ENCODE data around the gene TNFSF11. TPM values are rescaled to one million over a fixed set of nuclear protein-coding genes. Genes with fewer than 3 reads are reported as not detected.

Gene TNFSF11
- total and polyA plus RNA-seq, 2 of the 4 experiments (the other 2 are of a cell fraction): not detected

DNA sequence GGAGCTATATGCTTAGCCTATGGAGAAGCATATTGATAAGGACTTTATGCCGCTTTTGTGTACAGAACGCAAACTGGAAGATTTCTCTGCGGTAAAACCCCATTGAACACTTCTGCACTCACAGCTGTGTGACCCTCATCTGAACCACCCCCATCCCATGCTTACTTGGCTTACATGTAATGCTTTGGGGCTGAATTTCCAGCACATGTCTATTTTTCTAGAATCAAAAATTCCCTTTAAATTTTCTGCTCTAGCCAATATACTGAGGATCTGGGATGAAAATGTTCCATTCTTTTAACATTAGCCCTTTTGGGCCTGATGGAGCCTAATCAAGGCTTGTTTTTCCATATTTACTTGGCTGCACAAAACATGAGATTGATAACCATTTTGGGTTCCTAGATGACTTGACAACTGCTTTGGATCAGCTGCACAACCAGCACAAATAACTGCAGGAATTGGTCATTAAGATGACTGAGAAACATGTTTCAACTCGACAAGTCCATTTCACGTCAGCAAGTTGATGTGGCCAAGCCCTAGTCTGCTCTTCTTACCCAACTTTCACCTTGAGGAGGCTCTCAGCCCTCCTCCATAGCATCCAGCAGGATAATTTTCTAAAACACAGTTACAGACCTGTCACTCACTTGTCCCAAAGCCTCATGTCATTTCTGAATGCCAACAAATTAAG, 52.4 kb downstream of the TNFSF11 start:
- no peak overlapping the region for H3K4me2 ChIP-seq (ENCODE audit: low read depth, low read length)
- TF ChIP-seq SMC3 (IDR thresholded peaks at IDR 0.05; ENCODE audit: low read depth, low read length) (no peak), NFE2L2 (IDR thresholded peaks at IDR 0.05; ENCODE audit: low read depth, low read length) (no peak), RCOR1 (IDR thresholded peaks at IDR 0.05; ENCODE audit: insufficient replicate concordance, low read length) (no peak), CHD1 (IDR thresholded peaks at IDR 0.05; ENCODE audit: low read depth, low read length) (no peak), BHLHE40 (IDR thresholded peaks at IDR 0.05; ENCODE audit: low read depth, low read length) (no peak), MAZ (IDR thresholded peaks at IDR 0.05; ENCODE audit: borderline replicate concordance, low read depth, low read length) (no peak), USF2 (IDR thresholded peaks at IDR 0.05; ENCODE audit: low read depth, low read length) (no peak), ELK1 (IDR thresholded peaks at IDR 0.05; ENCODE audit: borderline replicate concordance, low read depth, low read length) (no peak), RFX5 (IDR thresholded peaks at IDR 0.05; ENCODE audit: low read depth, low read length) (no peak), POLR2A (IDR thresholded peaks at IDR 0.05; ENCODE audit: low read depth, low read length) (no peak), MXI1 (IDR thresholded peaks at IDR 0.05; ENCODE audit: borderline replicate concordance, low read depth, low read length) (no peak), RAD21 (IDR thresholded peaks at IDR 0.05; ENCODE audit: low read length) (no peak), FOS (IDR thresholded peaks at IDR 0.05; ENCODE audit: low read depth, low read length) (no peak), MAFK (IDR thresholded peaks at IDR 0.05; ENCODE audit: low read depth, low read length) (no peak), CEBPB (IDR thresholded peaks at IDR 0.05; ENCODE audit: low read depth, low read length) (no peak)
- TF ChIP-seq, protein P1, sequence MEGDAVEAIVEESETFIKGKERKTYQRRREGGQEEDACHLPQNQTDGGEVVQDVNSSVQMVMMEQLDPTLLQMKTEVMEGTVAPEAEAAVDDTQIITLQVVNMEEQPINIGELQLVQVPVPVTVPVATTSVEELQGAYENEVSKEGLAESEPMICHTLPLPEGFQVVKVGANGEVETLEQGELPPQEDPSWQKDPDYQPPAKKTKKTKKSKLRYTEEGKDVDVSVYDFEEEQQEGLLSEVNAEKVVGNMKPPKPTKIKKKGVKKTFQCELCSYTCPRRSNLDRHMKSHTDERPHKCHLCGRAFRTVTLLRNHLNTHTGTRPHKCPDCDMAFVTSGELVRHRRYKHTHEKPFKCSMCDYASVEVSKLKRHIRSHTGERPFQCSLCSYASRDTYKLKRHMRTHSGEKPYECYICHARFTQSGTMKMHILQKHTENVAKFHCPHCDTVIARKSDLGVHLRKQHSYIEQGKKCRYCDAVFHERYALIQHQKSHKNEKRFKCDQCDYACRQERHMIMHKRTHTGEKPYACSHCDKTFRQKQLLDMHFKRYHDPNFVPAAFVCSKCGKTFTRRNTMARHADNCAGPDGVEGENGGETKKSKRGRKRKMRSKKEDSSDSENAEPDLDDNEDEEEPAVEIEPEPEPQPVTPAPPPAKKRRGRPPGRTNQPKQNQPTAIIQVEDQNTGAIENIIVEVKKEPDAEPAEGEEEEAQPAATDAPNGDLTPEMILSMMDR (conservative IDR thresholded peaks at IDR 0.05; ENCODE audit: low read depth, low read length): no peak
- H2BK120ac ChIP-seq (ENCODE audit: low read depth, low read length): no peak overlapping the region
- H2BK15ac ChIP-seq (ENCODE audit: low read depth, low read length): no peak overlapping the region
- H3K9me1 ChIP-seq (ENCODE audit: insufficient read depth, low read length): no peaks in the 10 kb centered on the region
- no peak for DNase-seq
- H2AK9ac ChIP-seq (replicated peaks; ENCODE audit: low read depth, low read length, poor library complexity): no peak overlapping the region
- in situ Hi-C loops (cut with MboI; ENCODE audit: low sequenced_read_pairs): no loop called here
- H2AK5ac ChIP-seq (ENCODE audit: low read depth, low read length): no peak overlapping the region
- WGBS, 2 experiments (ENCODE audit: extremely low coverage in 2 of 2, insufficient read length in 1 of 2): 64% methylated on average over 2 of the region's 5 CpGs; no CpG with 5 or more reads in 1 of the 2 experiments
- dilution Hi-C loops (cut with HindIII; ENCODE audit: low sequenced_read_pairs, unreplicated experiment): no loop called here
- intact Hi-C loops (cut with micrococcal nuclease): no loop called here
- H3K18ac ChIP-seq (ENCODE audit: low read depth, low read length): no peak overlapping the region
- H3K23ac ChIP-seq (ENCODE audit: low read depth, low read length): no peak overlapping the region
- no peaks in the 10 kb centered on the region for H3K9me3 ChIP-seq (ENCODE audit: control insufficient read depth, insufficient read depth, low read length)
- no peaks in the 10 kb centered on the region for H4K20me1 ChIP-seq (ENCODE audit: insufficient read depth, low read length)
- H3K27ac ChIP-seq (ENCODE audit: insufficient read depth, low read length): no peak overlapping the region
- ChIA-PET POLR2A (ENCODE audit: unreplicated experiment) (no interaction called here), CTCF (no interaction called here)
- no peak overlapping the region for H3K14ac ChIP-seq (replicated peaks; ENCODE audit: low read depth, low read length)
- no peaks in the 10 kb centered on the region for H3K36me3 ChIP-seq (ENCODE audit: control insufficient read depth, insufficient read depth, low read length)
- no TSS peak for BruUV-seq (replicated peaks)
- no peak overlapping the region for H4K5ac ChIP-seq (ENCODE audit: low read depth, low read length)
- no peaks in the 10 kb centered on the region for H3K79me1 ChIP-seq (ENCODE audit: low read depth in 1 of 2, low read length in 2 of 2)
- H3K4me3 ChIP-seq (ENCODE audit: insufficient read depth, low read depth, low read length): no peak overlapping the region
- H2BK5ac ChIP-seq (ENCODE audit: low read depth, low read length, poor library complexity, severe bottlenecking): no peak overlapping the region
- no peak overlapping the region for H3K9ac ChIP-seq (ENCODE audit: low read depth, low read length)
- no peak overlapping the region for H3K56ac ChIP-seq (ENCODE audit: extremely low read depth, insufficient read depth, low read length)
- H2BK20ac ChIP-seq (ENCODE audit: low read depth, low read length): no peak overlapping the region
- no peak overlapping the region for H4K91ac ChIP-seq (ENCODE audit: insufficient read depth, low read depth, low read length)
- H3K4ac ChIP-seq (ENCODE audit: low read depth, low read length): no peak overlapping the region
- no peak overlapping the region for H2AFZ ChIP-seq (replicated peaks; ENCODE audit: low read length, poor library complexity)
- H4K8ac ChIP-seq (ENCODE audit: low read depth in 2 of 2, low read length in 2 of 2): no peak overlapping the region
- no peaks in the 10 kb centered on the region for H3K4me1 ChIP-seq (ENCODE audit: control insufficient read depth, insufficient read depth, low read length)
- peaks cover 31% of the 10 kb centered on the region for H3K27me3 ChIP-seq (ENCODE audit: control insufficient read depth, insufficient read depth, low read length)
- no peak for ATAC-seq (ENCODE audit: low read depth)

Data from IMR-90 (cell line).